Activated effector memory CD4-positive, alpha-beta T cell treated with anti-CD3 and anti-CD28 coated beads, Interleukin-2, amount 50 U/mL, for 16 hours (primary cell): ENCODE results near the gene PPP1R26.
A peak's percentile ranks its signal among the peaks of the same experiment; 100 is the strongest.
"Not testable (repeated sequence)": the region's sequence is repeated elsewhere in the genome, so short reads cannot be mapped to it uniquely, and the experiment has no call there.

Experiments used
- DNase-seq: peaks from one replicate; pipeline ENCODE4 v3.0.0-alpha.2; 2020

PPP1R26 gene

GRCh38 chr9:135522931-135523330, 43.3 kb downstream of the PPP1R26 start:
- peak; percentile 33 for DNase-seq

- peak; percentile 51 for DNase-seq
Measured at GRCh38 chr9:135523521-135524129, 44.0 kb downstream of the PPP1R26 start.

DNA sequence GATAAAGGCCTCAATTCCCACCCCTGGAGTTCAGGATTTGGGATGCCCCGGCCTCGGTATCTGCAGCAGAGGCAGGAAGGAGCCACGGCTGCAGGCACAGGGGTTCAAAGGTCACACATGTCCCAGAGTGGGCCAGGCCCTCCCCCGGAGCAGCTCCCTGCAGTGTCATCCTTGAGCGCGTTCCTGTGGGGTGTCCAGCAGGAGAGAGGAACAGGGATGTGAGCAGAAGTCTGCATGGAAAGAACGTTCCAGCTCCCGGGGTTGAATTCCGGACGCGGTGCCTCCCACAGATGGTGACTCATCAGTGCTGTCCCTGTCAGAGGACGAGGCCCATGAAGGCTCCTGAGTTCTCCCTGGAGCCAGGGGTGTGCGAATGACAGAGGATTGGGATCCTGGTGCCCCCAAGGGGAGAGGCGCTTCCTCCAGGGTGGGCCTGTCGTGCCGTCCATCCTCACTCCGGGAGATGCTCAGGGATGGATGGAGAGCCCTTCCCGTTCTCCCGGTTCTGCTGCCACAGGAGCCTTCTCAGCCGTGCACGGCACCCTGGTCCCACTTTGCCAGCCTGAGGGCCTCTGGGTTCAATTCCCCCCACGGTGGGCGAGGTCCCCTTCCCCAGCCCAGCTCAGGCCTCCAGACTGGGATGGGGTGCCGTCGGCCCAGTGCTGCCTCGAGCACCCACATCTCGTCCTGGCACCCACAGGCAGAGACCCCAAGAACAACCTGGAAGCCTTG, 44.7 kb downstream of the PPP1R26 start:
- DNase-seq: peak; percentile 56

- DNase-seq: peak; percentile 57
Measured at GRCh38 chr9:135525241-135526088, 45.9 kb downstream of the PPP1R26 start.

GRCh38 chr9:135526089-135526729, 46.6 kb downstream of the PPP1R26 start:
- DNase-seq: peak; percentile 28

DNA sequence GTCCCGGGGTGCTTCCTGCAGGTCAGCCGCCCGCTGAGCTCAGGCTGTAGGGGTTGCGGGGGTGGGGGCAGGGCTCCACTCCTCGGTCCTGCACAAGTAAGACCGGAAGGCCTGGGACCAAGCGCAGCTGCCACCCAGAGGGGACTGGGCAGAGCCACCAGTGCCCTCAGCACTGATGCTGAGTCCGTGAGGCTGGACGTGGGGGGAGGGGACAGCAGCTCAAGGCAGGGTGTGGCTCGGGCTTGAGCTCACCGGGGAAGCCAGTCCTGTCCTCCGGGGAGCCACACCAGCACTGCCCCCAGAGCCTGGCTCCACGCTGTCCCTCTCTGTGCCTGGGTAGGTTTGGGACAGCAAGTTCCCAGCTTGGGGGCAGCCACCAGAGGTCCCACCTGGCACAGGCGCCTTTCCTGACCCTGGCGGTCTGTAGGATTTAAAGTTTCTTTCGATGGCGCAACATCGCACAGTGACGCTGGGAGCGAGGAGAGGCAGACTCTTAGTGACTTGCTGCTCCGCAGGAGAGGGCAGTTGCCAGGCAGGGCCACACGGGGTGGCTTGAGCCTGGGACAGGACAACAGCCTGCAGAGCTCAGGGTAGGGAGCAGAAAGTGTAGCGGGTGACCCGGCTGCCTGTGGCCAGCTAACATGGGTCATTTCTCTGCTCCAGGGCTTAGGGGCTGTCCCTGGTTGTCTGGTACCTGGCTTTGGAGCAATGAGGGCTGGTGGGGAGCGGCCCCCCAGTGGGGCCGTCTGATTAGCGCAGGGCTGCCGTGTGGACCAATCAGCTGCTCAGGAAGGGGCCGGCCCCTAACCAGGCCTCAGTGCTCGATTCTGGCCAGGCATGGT, 47.4 kb downstream of the PPP1R26 start:
- peak; percentile 50 for DNase-seq

DNA sequence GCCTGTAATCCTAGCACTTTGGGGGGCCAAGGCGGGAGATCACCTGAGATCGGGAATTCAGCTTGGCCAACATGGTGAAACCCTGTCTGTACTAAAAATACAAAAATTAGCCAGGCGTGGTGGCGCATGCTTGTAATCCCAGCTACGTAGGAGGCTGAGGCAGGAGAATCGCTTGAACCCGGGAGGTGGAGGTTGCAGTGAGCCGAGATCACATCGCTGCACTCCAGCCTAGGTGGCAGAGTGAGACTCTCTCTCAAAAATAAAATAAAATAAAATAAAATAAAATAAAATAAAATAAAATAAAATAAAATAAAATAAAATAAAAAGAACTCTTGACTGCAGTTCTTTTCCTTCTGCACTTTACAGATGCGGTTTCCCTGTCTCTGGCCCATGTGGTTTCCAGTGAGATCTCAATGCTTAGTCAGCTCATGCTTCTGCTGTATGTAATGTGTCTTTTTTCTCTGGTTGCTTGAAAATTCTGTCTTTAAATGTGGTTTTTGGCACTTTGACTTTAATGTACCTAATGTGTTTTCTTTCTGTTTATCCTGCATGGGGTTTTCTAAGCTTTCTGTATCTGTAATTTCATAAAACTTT, 49.4 kb downstream of the PPP1R26 start:
- peak; percentile 19 for DNase-seq

GRCh38 chr9:135530146-135530545, 50.6 kb downstream of the PPP1R26 start:
- peak; percentile 30 for DNase-seq

- DNase-seq: no peak
Measured at GRCh38 chr9:135531096-135531495, 51.5 kb downstream of the PPP1R26 start.

GRCh38 chr9:135533113-135533512, 53.5 kb downstream of the PPP1R26 start:
- no peak for DNase-seq

GRCh38 chr9:135533674-135534073, 54.1 kb downstream of the PPP1R26 start:
- DNase-seq: no peak

- DNase-seq: not testable (repeated sequence)
Measured at GRCh38 chr9:135534192-135534711, 54.7 kb downstream of the PPP1R26 start.

GRCh38 chr9:135534826-135535225, 55.2 kb downstream of the PPP1R26 start:
- DNase-seq: not testable (repeated sequence)

GRCh38 chr9:135535631-135536030, 56.0 kb downstream of the PPP1R26 start:
- not testable (repeated sequence) for DNase-seq

DNA sequence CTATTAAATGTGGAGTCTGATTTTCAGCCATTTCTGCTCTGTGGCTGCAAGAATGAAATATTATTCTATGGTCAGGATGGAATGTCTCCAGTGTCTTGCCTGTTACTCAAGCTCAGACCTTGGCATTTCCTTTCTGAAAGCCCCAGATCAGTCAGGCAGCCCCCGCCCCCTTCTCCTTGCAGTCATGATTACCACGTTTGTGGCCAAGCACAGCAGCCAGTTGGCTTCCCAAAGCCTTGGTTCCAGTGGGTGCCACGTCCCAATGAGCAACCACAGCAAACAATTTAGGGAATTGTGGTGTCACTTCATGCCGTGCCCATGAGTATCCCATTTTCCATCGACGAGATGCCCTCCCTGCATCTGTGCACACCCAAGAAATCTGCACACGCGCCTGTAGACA, 56.6 kb downstream of the PPP1R26 start:
- DNase-seq: no peak
